ENCODE results near the gene TENT5C.

Gene TENT5C

DNA sequence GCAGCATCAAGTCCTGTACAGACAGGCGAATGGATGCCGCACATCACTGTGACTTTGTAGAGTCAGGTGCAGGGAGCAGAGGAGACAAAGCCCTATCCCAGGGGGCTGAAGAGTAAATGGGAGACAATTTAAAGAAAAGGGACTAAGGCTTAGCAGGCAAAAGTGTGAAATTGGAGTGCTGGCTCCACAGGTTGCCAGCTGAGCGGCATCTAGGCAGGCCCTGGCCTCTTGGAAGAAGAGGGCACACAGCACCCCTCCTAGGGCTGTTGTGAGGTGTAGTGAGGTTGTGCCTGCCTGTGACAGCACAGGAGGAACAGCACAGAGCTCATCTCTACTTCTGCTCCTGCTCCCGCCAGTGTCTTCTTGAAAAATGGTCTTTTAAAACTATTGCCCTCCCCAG is 47.3 kb downstream of the TENT5C start:
- no peak for DNase-seq (ENCODE audit: low read depth, low spot score)
- POLR2A ChIA-PET, result no interaction called here
- CTCF ChIA-PET, result no interaction called here
- no peak overlapping the region for H3K4me3 ChIP-seq (ENCODE audit: low read depth, low read length)
- TF ChIP-seq, protein P1, sequence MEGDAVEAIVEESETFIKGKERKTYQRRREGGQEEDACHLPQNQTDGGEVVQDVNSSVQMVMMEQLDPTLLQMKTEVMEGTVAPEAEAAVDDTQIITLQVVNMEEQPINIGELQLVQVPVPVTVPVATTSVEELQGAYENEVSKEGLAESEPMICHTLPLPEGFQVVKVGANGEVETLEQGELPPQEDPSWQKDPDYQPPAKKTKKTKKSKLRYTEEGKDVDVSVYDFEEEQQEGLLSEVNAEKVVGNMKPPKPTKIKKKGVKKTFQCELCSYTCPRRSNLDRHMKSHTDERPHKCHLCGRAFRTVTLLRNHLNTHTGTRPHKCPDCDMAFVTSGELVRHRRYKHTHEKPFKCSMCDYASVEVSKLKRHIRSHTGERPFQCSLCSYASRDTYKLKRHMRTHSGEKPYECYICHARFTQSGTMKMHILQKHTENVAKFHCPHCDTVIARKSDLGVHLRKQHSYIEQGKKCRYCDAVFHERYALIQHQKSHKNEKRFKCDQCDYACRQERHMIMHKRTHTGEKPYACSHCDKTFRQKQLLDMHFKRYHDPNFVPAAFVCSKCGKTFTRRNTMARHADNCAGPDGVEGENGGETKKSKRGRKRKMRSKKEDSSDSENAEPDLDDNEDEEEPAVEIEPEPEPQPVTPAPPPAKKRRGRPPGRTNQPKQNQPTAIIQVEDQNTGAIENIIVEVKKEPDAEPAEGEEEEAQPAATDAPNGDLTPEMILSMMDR (IDR thresholded peaks at IDR 0.05; ENCODE audit: insufficient read depth, low read length, missing control alignments), result no peak

DNA sequence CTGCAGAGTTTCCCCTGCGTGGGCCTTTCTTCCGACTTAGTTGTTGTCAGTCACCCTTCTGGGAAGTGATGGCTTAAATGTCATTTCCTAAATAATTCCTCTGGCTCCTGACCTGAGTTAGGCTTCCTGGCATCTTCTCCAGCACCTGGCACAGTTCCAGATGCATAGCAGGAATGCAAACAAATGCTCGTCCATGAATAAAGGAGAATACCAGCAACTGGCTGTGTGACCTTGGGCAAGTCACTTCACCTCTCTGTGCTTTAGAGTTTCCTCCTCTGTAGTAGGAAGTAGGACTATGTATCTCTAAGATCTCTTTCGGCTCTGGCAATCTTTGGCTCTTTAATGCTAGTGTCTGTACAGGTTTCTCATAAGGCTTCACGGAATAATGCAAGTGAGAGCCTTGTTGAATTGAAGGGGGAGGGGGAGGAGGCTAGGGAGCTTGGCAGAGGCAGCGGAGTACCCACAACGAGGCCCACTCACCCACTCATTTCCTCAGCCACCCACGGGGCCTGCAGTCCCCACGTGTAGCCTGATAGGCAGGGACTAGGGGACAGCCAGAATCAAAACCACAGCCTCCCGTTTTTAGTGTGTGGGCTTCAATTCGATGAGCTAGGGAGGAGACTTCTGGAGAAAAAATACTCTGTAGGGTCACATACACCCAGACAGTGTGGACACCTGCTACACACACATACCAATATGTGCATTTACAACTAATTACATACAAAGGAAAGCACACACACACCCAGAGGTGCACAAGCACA is 48.1 kb downstream of the TENT5C start:
- CTCF ChIA-PET, result interaction anchor here (1.6 kb wide), 1 partner anchor 120 kb away, joined by 4 read pairs; no protein-coding TSS in a partner anchor
- no peak for DNase-seq (ENCODE audit: low read depth, low spot score)
- no peak overlapping the region for H3K4me3 ChIP-seq (ENCODE audit: low read depth, low read length)
- TF ChIP-seq, protein P1 (IDR thresholded peaks at IDR 0.05; ENCODE audit: insufficient read depth, low read length, missing control alignments), result no peak
- POLR2A ChIA-PET, result no interaction called here

DNA sequence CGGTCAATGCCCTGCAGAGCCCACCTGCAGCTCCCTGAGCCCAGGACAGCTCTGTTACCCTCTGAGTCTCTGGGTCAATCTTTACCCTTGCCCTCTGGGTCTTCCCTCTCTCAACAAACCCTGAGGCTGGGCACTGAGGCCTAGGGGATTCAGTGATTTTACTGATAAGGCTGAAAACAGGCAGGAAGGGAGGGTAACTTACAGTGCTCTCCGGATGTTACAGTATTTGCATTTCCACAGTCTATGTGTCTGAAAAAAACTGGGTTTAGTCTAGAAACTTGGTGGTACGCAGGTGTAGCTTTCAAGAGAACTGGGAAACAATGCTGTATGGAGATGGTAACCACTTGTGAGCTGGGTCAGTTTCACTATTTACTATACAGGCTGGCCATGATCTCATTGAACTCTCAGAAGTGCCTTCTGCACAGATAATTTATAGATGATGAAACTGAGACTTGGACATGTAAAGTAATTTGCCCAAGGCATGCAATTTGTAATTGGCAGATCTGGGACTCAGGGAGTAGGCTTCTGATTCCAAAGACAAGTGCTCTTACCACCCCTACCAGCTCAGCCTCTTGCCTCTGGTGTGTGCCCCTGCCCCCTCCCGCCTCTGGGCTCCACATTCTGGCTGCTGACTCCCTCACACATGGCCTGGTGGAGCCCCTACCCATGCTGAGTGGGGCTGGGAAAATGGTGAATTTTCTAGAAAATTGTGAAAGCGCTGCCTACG is 48.8 kb downstream of the TENT5C start:
- ChIA-PET CTCF (interaction anchor here (0.8 to 1.6 kb wide), 2 partner anchors 28 to 120 kb away, joined by 3 to 4 read pairs; no protein-coding TSS in a partner anchor), POLR2A (no interaction called here)
- no peak for DNase-seq (ENCODE audit: low read depth, low spot score)
- TF ChIP-seq, protein P1 (IDR thresholded peaks at IDR 0.05; ENCODE audit: insufficient read depth, low read length, missing control alignments), result no peak
- no peak overlapping the region for H3K4me3 ChIP-seq (ENCODE audit: low read depth, low read length)

DNA sequence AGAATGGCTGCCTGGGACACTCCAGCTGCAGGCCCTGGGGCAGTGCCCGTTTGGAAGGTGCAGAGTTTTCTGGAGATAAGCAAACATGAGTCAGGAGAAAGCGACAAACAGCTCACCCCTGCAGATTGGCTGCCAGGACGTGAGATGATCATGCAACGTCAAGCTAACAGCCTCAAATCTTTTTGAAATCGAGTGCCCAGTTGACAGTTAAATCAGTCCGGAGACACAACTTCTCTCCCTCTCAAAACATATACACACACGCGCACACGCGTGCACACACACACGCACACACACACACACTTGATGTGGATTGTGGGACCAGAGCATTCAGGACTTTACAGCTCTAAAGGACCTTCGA is 49.4 kb downstream of the TENT5C start:
- TF ChIP-seq, protein P1 (IDR thresholded peaks at IDR 0.05; ENCODE audit: insufficient read depth, low read length, missing control alignments), result no peak
- no peak for DNase-seq (ENCODE audit: low read depth, low spot score)
- H3K4me3 ChIP-seq (ENCODE audit: low read depth, low read length), result no peak overlapping the region
- ChIA-PET POLR2A (no interaction called here), CTCF (interaction anchor here (0.8 to 1.6 kb wide), 3 partner anchors 19 to 121 kb away, joined by 3 to 4 read pairs (median 3); no protein-coding TSS in a partner anchor)

DNA sequence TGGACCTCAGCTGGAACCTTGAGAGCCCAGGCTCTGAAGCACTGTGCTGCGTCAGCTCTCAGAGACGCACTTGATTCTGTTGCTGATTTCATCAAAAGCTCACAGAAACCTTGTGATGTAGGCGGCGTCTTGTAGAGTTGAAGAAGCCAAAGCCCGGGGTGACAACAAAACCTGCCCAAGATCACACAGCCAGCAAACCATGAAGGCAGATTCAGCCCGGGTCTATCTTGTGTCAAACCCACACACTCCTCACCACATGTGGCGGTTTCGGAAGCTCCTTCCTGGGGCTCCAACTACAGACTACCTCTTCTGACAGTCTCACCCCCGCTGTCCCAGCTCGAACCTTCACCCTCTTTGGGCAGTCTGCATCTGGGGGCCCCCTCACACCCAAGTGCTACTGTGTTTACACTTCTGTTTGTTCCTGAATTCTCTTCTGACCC is 50.4 kb downstream of the TENT5C start:
- no peak overlapping the region for H3K4me3 ChIP-seq (ENCODE audit: low read depth, low read length)
- ChIA-PET CTCF (interaction anchor here (0.9 to 1.3 kb wide), 2 partner anchors 18 to 122 kb away, joined by 3 read pairs; no protein-coding TSS in a partner anchor), POLR2A (no interaction called here)
- TF ChIP-seq, protein P1 (IDR thresholded peaks at IDR 0.05; ENCODE audit: insufficient read depth, low read length, missing control alignments), result no peak
- DNase-seq (ENCODE audit: low read depth, low spot score), result no peak

DNA sequence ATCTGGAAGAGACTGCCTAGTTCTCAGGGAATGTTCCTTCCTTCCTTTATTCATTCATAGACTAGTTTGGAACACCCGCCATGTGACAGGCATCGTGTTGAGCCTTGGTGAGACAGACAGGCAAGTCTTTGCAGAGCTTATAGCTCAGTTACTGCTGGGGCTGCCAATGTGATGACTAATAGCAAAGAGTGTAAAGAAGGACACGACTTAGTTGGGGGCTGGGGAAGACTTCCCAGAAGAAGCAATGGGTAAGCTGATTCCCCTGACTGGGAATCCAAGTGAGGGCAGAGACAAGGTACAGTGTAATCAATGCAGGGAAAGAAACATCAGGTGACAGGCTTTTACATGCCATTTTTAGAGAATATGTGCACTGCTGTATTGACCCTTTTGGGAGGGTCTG is 51.2 kb downstream of the TENT5C start:
- ChIA-PET POLR2A (no interaction called here), CTCF (interaction anchor here (1.3 kb wide), 1 partner anchor 122 kb away, joined by 3 read pairs; no protein-coding TSS in a partner anchor)
- DNase-seq (ENCODE audit: low read depth, low spot score), result peak; percentile 70
- TF ChIP-seq, protein P1 (IDR thresholded peaks at IDR 0.05; ENCODE audit: insufficient read depth, low read length, missing control alignments), result no peak
- H3K4me3 ChIP-seq (ENCODE audit: low read depth, low read length), result no peak overlapping the region

Measured in AG04449 (cell line).